Measurements from ENCODE around the gene SENP1.

The SENP1 gene

DNA sequence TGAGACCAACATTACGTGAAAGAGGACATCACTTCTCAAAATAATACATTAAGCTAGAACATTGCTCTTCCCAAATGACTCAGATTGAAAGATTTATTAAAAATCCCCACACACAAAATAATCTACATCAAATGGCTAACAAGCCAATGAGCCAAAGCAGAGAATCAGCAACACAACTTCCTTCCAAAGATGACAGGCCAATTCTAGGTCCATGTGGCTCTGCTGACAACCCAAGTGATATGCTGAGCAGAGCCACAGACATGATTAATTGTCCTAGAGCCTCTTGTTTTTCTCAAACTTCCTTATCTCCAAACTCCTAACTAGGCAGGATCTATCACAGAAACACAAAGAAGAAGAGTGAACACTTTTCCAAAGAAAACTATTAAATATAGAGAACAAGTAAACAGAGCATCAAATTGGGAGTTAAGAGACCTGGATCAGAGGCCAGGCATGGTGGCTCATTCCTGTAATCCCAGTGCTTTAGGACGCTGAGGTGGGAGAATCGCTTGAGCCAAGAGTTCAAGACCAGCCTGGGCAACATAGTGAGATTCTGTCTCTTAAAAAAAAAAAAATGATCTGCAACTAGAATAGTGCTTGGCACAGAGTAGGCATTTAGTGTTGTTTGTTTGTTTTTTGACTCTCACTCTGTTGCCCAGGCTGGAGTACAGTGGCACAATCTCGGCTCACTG lies 38.5 kb downstream of the SENP1 start:
- no peak for DNase-seq (ENCODE audit: low spot score)

DNA sequence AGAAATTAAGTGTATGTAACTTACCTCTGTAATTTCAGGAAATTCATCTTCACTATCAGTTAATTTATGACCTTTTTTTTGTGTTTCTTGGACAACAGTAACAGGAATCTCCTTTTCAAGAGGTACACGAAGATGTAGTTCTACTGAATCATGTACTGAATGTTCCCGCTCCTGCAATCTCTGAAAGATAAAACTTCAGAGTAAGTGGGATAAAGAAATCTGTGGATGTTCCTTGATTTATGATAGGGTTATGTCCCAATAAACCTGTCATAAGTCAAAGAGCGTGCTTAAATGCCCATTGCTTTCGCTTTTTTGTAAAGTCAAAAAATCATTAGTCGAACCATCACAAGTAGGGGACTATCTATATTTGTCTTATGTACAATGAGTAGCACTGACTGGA lies 40.8 kb downstream of the SENP1 start:
- DNase-seq (ENCODE audit: low spot score), result no peak

DNA sequence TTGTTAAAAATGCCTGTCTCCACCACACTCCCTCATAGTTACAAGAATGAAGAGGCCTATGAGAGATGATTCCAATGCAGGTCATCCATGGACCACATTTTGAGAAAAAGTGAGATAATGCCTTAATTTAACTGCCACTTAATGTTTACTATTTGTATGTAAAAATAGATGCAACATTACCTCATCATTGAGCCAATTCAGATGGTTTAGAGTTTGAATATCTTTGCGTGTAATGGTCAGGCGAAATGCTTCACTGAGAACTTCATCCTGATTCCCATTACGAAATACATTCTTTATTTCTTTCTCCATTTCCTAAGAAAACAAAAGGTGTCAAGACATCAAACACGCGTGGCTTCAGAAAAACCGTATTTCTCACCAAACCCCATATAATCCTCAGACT lies 42.3 kb downstream of the SENP1 start:
- DNase-seq (ENCODE audit: low spot score), result no peak

DNA sequence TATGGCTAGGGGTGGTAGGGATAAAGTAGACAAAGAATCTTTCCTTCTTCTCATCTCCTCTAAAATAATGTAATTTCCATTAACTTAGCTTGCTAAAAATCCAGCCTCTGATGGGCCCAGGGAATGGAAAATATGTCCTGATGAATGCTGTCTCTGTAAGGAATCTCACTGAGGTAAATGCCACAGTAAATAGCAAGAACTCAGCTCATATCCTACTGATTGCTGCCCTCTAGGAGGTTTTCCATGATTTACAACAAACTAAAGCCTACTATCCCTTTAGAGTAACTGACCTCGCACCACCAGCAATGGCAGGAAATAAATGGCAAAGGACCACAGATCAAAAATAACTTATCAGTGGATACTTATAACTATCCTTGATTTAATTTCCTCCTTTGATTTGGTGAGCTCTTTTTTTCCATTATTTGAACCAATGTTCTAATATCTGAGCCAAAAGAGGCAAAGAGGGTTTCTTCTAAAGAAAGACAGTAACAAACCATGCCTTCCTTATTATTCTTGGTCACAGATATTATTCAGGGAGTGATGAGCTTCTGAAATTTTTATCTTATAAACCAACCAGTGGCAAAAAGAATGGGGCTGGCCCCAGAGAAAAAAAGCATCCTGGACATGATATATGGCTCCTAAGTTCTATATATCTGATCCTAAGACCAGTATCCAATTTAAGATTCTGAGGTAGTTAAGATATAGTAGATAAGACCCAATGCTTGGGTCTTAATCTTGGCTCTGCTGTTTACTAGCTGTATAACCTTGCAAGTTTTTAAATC lies 43.8 kb downstream of the SENP1 start:
- no peak for DNase-seq (ENCODE audit: low spot score)

DNA sequence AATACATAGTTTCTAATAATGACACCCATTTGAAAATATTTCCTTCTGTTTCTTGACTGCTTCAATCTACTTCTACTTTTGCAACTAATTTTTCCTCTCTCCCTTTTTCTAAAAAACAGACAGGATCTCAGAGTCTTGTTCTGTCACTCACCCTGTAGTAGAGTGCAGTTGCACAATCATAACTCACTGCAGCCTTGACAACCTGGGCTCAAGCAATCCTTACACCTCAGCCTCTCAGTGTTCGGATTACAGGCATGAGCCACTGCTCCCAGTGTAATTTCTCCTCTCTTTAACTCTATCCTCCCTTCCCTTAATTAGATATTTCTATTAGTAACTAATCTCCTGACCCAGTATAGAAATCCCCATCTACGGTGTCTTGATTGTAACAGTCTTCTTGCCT lies 45.4 kb downstream of the SENP1 start:
- no peak for DNase-seq (ENCODE audit: low spot score)

DNA sequence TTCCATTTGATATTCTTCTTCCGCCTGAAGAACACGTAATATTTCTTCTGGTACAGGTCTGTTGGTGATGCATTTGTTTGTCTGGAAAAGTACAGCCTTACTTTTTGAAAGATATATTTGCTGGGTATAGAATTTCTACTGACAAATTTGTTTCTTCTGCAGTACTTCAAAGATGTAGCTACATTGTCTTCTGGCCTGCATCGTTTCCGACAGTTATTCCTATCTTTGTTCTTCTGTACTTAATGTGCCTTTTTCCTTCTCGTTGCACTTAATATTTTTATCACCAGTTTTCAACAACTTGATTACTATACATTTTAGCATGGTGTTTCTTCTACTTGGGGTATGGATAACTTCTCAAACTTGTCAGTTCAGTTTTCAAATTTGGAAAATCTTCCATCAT lies 47.1 kb downstream of the SENP1 start:
- no peak for DNase-seq (ENCODE audit: low spot score)

DNA sequence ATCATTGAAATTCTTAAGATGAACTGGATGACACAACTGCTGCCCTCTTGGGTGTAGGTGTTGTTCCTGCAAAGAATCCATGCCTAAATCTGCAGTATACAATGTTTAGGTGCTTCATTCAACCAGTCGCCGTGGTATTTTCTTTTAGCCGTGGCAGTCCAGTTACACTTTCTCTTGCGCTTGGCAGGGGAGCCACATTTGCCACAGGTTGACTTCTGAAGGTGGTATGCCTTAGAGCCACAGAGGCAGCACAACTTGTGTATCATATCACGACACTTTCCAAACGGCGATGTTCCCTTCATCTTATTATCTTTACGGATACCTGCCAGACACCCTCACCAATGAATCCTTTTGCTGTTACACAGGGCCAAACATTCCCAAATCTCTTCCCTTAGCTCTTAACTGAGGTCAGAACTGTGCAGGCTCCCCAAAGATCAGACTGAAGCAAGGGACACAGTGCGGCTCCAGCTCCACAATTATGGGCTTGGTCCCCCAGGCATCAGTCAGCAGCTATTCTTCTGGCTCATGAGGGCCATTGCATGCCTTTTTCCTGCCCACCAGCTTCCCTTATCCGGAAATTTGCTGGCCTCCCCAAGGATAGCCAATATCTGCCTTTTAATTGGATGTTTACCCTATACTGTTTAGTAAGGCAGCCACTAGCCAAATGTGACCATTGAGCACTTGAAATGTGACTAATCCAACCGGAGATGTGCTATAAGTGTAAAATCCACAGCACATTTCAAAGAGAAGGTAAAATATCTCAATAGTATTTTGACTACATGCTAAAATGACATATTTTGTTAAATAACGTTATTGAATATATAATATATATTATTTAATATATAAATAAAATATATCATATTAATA lies 50.7 kb downstream of the SENP1 start:
- DNase-seq (ENCODE audit: low spot score), result no peak

DNA sequence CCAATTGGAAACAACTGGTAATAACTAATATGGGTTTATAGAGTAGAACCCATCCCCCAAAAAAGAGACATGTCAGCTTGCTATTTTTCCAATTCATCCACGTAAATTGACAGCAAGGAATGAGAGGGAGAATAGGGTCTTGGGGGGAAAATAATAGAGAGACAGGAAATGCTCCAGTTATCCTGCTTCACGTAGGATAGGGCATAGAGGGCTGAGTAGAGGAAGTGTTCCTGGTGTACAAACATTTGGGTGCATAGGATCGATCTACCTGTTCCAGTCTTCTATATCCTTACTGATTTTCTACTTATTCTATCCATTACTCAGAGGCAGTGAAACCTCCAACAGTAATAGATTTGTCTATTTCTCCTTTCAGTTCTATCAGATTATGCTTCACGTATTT lies 52.0 kb downstream of the SENP1 start:
- no peak for DNase-seq (ENCODE audit: low spot score)

DNA sequence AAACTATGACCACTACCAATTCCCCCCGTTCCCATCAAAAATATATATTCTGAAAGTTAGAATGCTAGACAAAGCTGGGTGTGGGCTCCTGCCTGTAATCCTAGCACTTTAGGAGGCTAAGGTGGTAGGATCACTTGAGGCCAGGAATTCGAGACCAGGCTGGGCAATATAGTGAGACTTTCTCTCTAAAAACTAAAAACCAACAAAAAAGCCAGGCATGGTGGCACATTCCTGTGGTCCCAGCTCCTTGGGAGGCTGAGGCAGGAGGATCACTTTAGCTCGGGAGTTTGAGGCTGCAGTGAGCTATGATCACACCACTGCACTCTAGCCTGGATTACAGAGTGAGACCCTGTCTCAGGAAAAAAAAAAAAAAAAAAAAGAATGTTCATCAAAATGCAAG lies 52.8 kb downstream of the SENP1 start:
- DNase-seq (ENCODE audit: low spot score), result no peak

DNA sequence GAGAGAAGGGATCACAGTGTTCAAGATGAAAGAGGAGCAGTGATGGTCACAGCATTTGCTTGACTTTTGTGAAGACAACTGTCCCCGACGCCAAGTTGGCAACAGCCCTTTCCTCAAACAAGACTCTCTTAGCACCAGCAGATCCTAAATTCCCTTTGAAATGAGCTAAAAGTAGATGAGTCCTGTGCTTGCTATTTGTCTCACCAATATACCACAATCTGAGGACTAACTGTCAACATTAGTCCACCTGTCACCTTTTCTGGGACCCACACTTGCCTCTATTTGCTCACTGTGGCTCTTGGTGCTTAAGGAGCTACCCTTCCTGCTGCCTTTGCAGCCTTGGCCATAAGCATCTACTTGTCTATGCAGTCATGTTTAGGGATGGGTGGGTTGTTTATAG lies 54.2 kb downstream of the SENP1 start:
- no peak for DNase-seq (ENCODE audit: low spot score)

DNA sequence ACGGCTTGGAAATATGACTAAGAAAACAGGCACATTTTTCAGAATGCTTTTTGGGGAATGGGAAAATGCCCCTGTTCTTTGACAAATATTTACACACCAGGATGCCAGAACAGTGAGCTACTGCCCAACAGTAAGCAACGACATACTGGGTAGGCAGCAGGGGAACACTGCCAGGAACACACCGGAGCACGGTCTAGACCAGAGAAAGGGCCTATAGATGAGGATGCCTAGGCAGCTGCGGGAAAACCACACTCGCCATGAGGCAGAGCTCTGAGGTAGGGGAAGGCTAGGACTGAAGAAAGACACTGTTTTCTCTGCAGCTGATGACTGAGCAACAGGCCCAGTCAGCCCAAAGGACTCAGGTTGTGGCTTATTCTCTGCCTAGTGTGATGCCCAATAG lies 55.7 kb downstream of the SENP1 start:
- no peak for DNase-seq (ENCODE audit: low spot score)

DNA sequence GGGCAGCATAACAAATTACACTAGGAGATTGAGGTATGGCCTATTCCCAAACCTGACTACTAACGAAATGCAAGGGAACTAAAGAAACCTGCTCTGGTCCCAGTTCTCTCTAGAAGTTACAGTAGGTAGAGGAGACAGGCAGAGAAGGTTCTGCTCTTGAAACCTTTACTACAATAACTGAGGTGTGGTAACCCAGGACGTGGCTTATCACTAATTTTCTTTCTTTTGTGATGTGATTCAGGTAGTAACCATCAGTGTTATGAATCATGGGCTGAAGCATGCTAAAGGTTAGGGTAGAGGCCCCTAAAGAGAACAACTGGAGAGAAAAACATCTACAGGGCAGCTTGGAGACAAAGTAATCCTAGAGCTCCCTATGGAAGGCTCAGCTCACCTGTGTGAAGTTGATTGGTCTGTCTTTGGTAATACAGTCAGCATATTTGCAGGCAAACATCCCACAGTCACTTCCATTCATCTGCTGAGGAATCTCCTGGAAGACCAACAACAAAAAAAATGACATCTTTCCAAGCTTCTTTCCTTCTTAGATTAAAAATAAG lies 59.8 kb downstream of the SENP1 start:
- DNase-seq (ENCODE audit: low spot score), result no peak

DNA sequence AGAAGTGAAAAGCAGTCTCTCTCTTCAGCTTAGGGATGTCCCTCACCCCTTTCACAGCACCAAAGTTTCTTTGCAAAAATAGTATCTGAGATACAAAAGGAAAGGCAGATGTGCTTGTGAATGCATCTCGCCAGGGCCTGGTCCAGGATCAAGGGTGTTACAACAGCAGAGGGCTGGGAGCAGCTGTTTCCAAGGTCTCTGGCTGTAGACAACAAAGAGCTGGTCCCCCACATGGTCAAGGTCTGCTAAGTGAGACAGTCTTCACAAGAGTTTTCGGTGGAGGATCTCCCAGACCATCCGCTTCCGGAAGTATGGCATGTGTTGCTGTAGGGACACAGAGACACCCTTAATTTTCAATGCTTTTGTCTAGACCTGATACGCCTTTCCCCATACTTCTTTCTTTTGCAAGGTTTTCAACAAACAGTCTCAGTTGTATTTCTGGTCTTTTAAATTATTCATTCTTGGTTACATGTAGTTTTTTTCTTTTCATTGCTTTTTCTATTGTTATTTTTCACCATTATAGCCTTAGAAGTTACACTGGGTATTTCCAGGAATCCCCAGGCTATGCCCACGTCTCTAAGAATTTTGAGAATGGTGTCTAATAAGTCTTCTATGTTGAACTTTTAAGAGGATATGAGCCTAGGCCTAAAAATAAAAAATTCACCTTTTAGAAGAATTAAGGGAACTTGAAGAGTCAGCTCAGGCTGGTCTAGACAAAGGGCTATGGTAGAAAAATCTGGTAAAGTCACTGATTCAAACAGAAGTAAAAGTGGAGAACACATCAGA lies 60.6 kb downstream of the SENP1 start:
- no peak for DNase-seq (ENCODE audit: low spot score)

DNA sequence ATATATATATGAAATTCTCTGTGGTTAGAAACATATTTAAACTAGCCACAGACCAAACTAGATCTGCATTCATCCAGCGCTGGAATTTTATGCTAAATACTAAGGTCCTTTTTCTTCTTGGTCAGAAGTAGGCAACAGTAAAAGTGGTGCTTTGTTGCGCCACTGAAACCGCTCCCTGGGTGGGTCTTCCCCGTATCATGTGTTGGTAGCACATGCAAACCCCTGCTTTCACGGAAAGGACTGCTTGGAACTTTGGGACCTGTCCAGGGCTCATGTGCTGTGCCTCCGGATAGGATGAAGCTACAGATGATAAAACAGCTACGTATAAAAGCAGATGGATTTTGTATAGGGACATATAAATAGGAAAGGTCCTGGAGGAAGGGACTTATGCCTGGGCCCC lies 61.5 kb downstream of the SENP1 start:
- no peak for DNase-seq (ENCODE audit: low spot score)

DNA sequence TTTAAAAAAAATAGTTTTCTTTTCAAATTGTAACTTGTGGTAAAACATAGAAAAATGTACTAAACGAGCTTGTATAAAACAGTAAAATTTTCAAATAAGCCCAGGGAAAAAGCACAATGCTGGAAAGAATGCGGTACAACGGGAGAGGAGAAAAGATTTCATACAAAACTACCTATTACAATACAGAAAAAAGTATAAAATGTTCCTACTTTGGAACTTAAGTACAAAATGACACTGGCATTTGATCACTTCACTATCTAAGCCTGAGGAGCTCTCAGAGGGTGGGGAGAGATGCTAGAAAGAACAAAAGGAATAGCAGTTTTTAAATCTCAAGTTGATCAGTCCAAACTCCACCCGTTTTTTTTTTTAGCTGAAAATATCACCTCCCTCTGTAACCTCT lies 62.1 kb downstream of the SENP1 start:
- no peak for DNase-seq (ENCODE audit: low spot score)

DNA sequence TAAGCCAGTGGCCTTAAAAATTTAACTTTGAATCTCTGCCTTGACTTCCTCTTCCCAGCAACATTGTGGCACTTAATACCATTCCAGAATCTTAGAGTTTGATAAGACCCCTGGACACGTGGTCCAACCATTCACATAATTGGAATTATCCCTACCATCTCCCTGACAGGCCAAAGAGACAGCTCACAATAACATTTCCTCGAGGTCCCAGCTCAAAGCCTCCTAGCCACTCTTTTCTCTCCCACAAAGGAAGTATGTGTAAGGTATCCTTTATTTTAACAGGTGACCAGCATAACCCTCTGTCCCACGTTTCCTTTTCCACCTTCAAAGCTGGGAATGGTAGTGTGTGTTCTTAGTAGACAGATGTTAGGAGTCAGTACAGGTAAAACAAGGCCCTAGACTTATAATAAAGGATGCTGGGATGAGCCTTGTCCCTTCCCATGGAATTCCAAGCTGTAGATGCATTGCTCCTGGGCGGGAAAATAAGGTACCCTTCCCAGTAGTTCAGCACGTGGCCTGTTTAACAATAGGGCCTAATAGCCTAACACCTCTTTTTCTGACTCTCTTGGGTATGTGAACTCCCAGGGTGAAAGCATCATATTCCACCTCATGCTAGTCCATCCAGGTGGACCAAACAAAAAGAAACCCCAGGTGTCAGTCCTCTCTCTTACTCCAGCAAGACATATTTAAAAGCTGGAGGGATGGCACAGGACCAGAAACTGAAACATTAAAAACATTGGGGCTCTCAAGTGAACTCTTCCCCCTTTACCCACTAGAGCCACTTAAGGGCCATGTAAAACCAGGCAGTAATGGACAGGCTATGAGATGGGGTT lies 64.1 kb downstream of the SENP1 start:
- DNase-seq (ENCODE audit: low spot score), result no peak

DNA sequence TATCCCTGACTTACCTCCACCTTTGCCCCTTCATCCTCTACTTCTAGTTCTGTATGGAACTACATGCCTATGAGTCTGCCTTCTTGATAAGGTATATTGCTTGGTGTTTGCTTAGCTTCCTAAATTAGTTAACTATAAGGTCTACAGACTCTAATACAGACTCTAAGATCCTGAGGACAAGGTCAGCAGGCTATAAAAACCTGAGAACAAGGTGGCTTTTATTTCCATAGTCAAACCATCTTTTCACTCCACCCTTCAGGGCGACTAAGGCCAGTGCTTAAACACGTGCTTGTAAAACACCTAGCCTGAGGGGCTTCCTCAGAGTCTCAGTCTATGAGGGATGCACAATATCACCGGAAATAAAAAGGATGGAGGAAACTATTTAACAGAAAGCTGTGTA lies 65.5 kb downstream of the SENP1 start:
- no peak for DNase-seq (ENCODE audit: low spot score)

DNA sequence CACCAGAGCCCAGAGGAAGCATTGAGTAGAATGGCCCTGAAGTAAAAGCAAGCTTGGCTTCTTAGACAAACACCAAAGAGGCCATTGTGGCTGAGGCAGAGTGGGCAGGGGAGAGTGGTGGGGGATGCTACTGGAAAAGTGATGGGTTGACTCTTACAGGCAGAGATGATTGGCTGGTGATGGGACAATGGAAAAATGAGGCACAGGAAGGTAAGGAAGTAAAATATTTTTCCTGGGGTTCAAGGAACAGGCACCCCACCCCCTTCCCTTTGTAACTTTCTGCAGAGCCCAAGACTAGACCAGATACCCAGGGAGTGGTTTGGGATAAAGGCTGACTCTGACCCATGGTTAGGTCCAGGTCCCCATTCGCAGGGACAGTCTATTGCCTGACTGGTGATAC lies 66.7 kb downstream of the SENP1 start:
- DNase-seq (ENCODE audit: low spot score), result no peak

DNA sequence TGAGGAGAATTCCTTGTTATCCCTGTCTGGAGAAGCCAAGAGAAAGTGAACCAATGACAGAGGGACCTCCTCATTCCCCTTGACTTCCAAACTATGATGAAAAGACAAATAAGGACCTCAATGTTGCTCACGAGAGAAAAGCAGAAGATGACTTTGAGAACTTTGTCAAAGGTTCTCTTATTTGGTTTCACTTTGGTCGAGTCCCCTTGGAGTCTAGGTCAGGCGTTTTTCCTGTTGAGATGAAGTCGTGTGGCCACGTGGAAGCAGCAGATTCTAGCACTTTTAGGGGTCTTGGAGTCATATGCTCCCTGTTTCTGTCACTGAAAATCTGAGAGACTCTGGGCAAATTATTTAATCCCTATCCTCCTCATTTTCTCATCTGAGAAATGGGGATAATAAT lies 67.8 kb downstream of the SENP1 start:
- DNase-seq (ENCODE audit: low spot score), result no peak

DNA sequence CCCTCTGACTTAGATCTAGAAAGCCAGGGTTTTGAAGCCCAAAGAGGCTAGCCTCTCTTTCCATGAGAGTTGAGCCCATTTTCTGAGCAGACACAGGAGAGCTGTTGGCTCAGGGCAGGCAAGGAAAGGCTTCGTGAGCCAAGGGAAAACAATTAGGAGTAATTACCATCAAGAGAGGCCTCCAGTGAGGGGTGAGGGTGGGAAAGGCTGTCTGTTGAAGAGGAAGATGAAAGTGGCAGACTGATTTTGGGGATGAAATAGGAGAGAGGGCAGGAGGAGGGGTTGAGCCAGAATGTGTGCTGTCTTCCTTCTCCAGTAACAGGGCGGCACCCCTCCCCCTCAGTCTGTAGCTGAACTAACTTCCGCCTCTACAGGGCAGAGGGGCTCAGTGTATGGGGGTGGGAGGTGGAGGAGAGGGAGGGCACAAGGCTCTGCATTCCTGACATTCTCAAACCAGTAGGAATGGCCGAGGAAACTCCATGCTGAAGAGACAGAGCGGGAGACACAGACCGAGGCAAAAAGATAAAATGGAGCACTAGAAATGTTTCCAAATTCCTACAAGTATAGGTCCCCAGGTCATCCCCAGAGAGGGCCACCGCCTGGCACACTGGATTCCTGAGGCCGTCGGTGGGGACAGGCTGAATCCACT lies 68.5 kb downstream of the SENP1 start:
- peak; percentile 15 for DNase-seq (ENCODE audit: low spot score)

Measured in kidney tubule cell (primary cell).